Mesenteric fat pad (tissue), 1 donor: Measurements from ENCODE around the gene NVL. TPM values are rescaled to one million over a fixed set of nuclear protein-coding genes. Genes with fewer than 3 reads are reported as not detected.
A peak's percentile ranks its signal among the peaks of the same experiment; 100 is the strongest.
"Not testable (repeated sequence)": the region's sequence is repeated elsewhere in the genome, so short reads cannot be mapped to it uniquely, and the experiment has no call there.

ENCODE experiments used
- DNase-seq: peaks from one replicate; pipeline ENCODE4 v3.0.0-alpha.2; 2020; ENCODE audit warnings: low spot score
- long read RNA-seq: library from polyadenylated mRNA; unstranded; transcript quantifications from one replicate; pipeline ENCODE4 v2.0.0, GENCODE V29; 2020
- total RNA-seq: library from RNA; stranded (reverse); fragmentation: NEBNext Ultra II Directional; extraction: Animal tissue kit (Norgen Biotek cat#: 25700); gene quantifications from one replicate; pipeline ENCODE4 v1.2.1, GENCODE V29; 2021
- donor health status: DM: yes; HTN: yes; CAD: no.

Gene NVL
- total RNA-seq: 23.0 TPM
- long read RNA-seq, transcript NVL-201 (23 exons, 3,123 nt): major isoform, 8 of 24 reads
- long read RNA-seq, partial matches to known transcripts: 3 of 24 reads
- long read RNA-seq, other reads (novel, unspliced or antisense): 10 of 24 reads

GRCh38 chr1:224329842-224330753, at the start of gene NVL:
NVL (minus strand) TSS chr1:224330172; CDS start chr1:224330127, 45 bp downstream.
- peak; percentile 93 for DNase-seq

DNA sequence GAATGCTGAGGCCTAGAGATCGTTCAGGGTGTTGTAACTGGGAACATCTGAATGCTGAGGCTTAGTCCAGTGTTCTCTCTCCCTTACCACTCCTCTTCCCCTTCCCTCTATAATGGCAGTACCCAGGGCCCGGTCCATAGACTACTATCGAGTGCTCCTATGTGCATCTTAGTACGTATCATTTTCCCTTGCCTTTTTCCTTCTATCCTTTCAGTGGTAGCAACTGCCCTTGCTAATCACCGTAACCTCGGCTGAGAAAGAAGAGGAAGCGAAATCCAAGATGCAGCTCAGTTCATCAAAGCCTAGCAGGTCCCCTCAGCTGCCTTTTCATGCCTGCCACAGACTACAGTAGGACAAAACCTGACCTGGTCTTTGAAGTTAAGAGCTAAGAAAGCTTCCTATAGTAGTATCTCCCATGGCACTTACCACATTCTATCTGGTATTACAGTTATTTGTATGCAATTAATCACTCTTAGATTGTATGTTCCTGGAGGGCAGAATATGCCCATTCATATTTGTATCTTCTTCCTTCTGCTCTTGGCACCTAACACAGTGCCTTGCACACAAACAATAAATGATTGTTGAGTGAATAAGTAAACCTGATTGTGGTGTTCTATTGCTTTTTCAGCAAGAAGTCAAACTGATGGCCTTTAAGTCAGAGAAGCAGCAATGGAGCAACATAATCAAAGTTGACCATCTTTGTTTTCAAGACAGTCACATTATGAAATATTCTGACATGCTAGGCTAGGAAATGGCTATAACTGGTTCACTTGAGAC, 49.1 kb upstream of the NVL start:
- DNase-seq: no peak

GRCh38 chr1:224377676-224378006, 47.7 kb upstream of the NVL start:
- no peak for DNase-seq

GRCh38 chr1:224375059-224375458, 45.1 kb upstream of the NVL start:
- DNase-seq: no peak

- DNase-seq: no peak
Observed at GRCh38 chr1:224373008-224373590, 43.1 kb upstream of the NVL start.

GRCh38 chr1:224368409-224368808, 38.4 kb upstream of the NVL start:
- no peak for DNase-seq

- DNase-seq: no peak
Observed at GRCh38 chr1:224359207-224359606, 29.2 kb upstream of the NVL start.

DNA sequence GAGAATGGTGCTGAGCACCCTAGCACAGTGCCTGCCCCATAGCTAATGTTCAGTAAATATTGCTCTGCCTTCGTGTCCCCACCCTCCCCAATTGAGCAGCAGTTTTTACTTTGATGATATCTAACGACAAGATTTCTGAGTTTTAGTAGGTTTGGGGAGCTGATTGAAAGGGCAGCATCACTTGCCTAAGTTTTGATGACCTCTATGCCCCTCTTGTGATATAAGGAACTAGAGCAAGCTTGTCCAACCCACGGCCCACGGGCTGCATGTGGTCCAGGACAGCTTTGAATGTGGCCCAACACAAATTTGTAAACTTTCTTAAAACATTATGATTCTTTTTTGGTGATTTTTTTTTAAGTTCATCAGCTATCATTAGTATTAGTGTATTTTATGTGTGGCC, 28.3 kb upstream of the NVL start:
- DNase-seq: no peak

GRCh38 chr1:224357626-224358124, 27.7 kb upstream of the NVL start:
- DNase-seq: no peak

DNA sequence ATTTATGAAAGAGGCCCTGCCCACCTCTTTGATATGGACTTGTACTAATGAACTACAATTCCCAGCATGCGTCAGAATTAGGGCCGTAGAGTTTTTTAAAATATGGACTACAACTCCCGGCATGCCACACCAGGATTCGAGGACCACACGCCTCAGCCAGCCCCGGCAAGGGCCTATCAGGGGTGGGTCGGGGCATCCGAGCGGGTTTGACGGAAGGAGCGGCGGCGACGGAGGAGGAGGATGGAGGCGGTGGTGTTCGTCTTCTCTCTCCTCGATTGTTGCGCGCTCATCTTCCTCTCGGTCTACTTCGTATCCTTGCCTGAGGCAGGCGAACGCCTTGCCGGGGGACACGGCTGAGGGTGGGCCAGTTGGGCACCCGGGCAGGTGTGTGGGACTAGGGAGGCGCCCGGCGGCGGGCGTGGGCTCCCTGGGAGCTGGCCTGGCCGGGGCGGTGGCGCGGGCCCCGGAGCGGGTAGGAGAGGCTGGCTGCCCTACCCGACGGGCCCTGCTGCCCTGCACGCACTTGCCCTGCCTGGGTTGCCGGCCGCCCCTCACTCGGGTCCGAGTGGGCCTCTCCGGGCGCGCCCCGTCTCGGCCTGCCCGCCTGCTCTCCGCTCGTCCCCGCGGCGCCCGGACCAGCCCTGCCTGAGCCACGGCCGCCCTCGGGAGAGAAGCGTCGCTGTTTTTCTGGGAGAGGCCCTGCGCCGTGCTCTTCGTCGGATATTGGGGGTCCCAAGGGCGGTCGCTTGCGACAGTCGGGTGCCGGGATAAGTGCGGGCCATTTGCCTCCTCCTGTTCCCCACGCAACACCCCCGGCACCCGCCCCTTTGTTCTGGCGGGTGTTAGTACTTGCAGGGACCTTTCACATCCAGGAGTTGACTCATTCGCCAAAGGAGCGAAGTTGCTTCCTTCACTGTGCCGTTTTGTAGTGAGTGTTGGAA, 27.0 kb upstream of the NVL start, which contains the start of gene CNIH4:
TSS of gene CNIH4 (plus strand) at position 195 of the 941 bp plus-strand sequence. CDS start at position 241, 46 bp downstream.
- peak; percentile 95 for DNase-seq

DNA sequence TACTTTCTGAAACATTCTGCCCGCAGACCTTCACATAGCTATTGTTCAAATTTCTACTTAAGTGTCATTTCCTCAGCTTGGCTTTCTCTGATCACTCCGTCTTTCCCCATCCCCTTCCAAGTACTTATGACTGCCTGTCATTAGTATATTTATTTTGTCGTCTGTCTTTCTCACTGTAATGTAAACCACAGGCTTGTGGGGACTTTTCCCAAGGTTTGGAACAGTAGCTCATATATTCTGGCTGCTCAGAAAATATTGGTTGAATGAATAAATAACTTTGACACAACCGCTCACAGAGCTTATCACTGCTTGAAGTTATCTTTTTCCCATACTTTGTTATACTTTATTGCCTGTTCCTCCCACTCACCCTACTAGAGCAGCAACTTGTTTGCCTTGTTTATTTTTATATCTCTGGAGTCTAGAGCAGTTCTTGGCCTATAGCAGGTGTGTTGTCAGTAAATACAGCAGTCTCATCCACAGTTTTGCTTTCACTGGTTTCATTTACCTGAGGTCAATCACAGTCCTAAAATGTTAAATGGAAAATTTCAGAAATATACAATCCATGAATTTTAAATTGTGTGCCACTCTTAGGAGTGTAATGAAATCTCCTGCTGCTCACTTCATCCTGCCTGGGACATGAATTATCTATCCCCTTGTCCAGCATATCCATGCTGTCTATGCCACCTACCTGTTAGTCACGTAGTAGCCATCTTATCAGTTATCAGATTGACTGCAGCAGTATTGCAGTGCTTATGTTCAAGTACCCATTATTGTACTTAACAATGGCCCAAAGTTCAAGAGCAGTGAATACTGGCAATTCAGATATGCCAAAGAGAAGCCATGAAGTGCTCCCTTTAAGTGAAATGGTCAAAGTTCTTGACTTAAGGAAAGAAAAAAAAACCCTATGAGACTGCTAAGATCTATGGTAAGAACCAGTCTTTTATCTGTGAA, 24.3 kb upstream of the NVL start:
- DNase-seq: no peak

DNA sequence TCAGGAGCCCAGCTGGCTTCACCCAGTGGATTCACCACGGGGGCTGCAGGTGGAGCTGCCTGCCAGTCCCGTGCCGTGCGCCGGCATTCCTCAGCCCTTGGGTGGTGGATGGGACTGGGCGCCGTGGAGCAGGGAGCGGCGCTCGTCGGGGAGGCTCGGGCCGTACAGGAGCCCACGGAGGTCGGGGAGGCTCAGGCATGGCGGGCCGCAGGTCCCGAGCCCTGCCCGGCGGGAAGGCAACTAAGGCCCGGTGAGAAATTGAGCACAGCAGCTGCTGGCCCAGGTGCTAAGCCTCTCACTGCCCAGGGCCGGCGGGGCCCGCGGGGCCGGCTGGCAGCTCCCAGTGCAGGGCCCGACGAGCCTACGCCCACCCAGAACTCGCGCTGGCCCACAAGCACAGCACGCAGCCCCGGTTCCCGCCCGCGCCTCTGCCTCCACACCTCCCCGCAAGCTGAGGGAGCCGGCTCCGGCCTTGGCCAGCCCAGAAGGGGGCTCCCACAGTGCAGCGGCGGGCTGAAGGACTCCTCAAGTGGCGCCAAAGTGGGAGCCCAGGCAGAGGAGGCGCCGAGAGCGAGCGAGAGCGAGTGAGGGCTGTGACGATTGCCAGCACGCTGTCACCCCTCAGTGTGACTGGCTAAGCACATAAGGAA, 22.6 kb upstream of the NVL start:
- DNase-seq: not testable (repeated sequence)

GRCh38 chr1:224349716-224350115, 19.7 kb upstream of the NVL start:
- not testable (repeated sequence) for DNase-seq

- DNase-seq: no peak
Observed at GRCh38 chr1:224348137-224348536, 18.2 kb upstream of the NVL start.

- no peak for DNase-seq
Observed at GRCh38 chr1:224343679-224344078, 13.7 kb upstream of the NVL start.

DNA sequence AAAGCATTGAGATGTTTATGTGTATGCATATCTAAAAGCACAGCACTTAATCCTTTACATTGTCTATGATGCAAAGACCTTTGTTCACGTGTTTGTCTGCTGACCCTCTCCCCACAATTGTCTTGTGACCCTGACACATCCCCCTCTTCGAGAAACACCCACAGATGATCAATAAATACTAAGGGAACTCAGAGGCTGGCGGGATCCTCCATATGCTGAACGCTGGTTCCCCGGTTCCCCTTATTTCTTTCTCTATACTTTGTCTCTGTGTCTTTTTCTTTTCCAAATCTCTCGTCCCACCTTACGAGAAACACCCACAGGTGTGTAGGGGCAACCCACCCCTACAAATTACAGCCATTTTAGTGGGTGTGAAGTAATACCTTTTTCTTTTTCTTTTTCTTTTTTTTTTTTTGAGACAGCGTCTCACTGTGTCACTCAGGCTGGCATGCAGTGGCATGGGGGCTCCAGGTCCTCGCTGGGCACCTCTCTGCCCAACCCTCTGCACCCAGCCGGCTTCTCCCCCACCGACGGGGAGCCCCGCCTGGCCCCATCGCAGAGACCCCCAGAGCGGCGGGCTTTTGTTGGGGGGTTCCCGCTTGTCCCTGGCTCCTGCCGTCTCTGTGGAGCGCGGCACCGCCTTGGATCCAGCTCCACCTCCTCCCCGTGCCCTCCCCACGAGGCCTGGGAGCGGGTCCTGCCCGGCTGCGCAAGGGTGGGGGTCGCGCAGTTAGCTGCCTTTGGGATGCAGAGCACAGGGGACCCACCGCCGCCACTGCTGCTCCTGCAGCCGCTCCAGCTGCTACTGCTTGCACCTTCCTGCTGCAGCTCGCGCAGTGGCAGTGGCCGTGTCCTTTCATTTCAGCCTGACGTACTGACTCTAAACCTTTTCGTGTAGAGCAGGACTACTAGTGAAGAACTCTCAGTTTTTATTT, 10.7 kb upstream of the NVL start:
- DNase-seq: not testable (repeated sequence)

DNA sequence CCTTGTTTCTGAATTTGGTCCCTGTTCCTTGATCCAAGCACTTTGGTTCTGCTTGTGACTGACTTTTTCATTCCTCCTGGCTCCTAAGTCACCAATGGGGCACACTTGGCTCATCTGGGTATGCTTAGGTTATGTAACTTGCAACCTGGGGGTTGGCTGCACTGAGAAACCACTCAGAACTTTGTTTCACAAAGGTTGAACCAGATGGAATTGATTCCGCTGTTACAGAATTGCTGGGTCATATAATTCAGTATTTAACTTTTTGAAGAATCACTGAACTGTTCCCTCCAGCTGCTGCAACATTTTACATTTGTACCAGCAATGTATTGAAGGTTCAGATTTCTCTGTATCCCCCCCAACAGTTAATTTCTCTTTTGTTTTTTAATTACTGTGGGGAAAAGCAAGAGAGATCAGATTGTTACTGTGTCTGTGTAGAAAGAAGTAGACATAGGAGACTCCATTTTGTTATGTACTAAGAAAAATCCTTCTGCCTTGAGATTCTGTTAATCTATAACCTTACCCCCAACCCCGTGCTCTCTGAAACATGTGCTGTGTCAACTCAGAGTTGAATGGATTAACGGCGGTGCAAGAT, 9.6 kb upstream of the NVL start:
- DNase-seq: no peak
